DOHH2 (cell line): Measurements from ENCODE around the gene ENTPD8.

Experiments
- H3F3A ChIP-seq: fragments of 200-600 bp; sonication (generic), shearing (Covaris generic); 2 replicates; pipeline ENCODE4 v1.6.0; 2016; ENCODE audit warnings: antibody characterized with exemption, mild to moderate bottlenecking; ENCODE audit not compliant: control insufficient read depth, insufficient read depth
- H3K27ac ChIP-seq: fragments of 200-600 bp; sonication (generic); 2 replicates; pipeline ENCODE4 v1.5.1; 2014; ENCODE audit warnings: low read depth, mild to moderate bottlenecking, low read length, moderate library complexity
- H3K27me3 ChIP-seq: fragments of 200-600 bp; sonication (generic); 2 replicates; pipeline ENCODE4 v1.6.1; 2014; ENCODE audit warnings: mild to moderate bottlenecking, low read length, mixed read lengths; ENCODE audit not compliant: control insufficient read depth
- H3K36me3 ChIP-seq: fragments of 200-600 bp; sonication (generic); 2 replicates; pipeline ENCODE4 v1.6.1; 2014; ENCODE audit warnings: mild to moderate bottlenecking, low read length, moderate library complexity, mixed read lengths; ENCODE audit not compliant: control insufficient read depth
- H3K4me1 ChIP-seq: fragments of 200-600 bp; sonication (generic); 2 replicates; pipeline ENCODE4 v1.6.1; 2014; ENCODE audit warnings: mild to moderate bottlenecking, low read length, mixed read lengths; ENCODE audit not compliant: control insufficient read depth
- H3K4me2 ChIP-seq: fragments of 200-600 bp; sonication (generic); 2 replicates; pipeline ENCODE4 v1.6.0; 2014; ENCODE audit warnings: mild to moderate bottlenecking, low read length, moderate library complexity
- H3K4me3 ChIP-seq: fragments of 200-600 bp; sonication (generic); 2 replicates; pipeline ENCODE4 v1.5.1; 2014; ENCODE audit warnings: mild to moderate bottlenecking, low read length, mixed read lengths
- H3K79me2 ChIP-seq: fragments of 200-600 bp; sonication (generic); 2 replicates; pipeline ENCODE4 v1.6.1; 2014; ENCODE audit warnings: mild to moderate bottlenecking, low read length, mixed read lengths; ENCODE audit not compliant: control insufficient read depth
- H3K9me2 ChIP-seq: fragments of 200-600 bp; sonication (generic); replicated peaks from 2 replicates; pipeline ENCODE4 v1.6.1; 2014; ENCODE audit warnings: mild to moderate bottlenecking, low read length, mixed read lengths; ENCODE audit not compliant: control insufficient read depth
- H3K9me3 ChIP-seq: fragments of 200-600 bp; sonication (generic); 2 replicates; pipeline ENCODE4 v1.6.1; 2014; ENCODE audit warnings: antibody characterized with exemption, low read length, mixed read lengths; ENCODE audit not compliant: control insufficient read depth, insufficient read depth
- H4K20me1 ChIP-seq: fragments of 200-600 bp; sonication (generic); 2 replicates; pipeline ENCODE4 v1.6.0; 2014; ENCODE audit warnings: low read depth, mild to moderate bottlenecking, antibody characterized with exemption, low read length, moderate library complexity; ENCODE audit not compliant: control insufficient read depth, insufficient read depth
- EZH2phosphoT487 ChIP-seq: fragments of 200-600 bp; sonication (generic); IDR thresholded peaks from 2 replicates; pipeline ENCODE4 v1.6.1; 2017; ENCODE audit warnings: borderline replicate concordance, mild to moderate bottlenecking, antibody characterized with exemption, low read length, moderate library complexity, mixed read lengths
- TF ChIP-seq, protein P1 (sequence below): fragments of 200-600 bp; sonication (generic); IDR thresholded peaks from one replicate; pipeline ENCODE4 v1.5.1; 2014; ENCODE audit warnings: antibody characterized with exemption, mild to moderate bottlenecking, low read depth, low read length; ENCODE audit not compliant: poor library complexity, severe bottlenecking

Gene ENTPD8

DNA sequence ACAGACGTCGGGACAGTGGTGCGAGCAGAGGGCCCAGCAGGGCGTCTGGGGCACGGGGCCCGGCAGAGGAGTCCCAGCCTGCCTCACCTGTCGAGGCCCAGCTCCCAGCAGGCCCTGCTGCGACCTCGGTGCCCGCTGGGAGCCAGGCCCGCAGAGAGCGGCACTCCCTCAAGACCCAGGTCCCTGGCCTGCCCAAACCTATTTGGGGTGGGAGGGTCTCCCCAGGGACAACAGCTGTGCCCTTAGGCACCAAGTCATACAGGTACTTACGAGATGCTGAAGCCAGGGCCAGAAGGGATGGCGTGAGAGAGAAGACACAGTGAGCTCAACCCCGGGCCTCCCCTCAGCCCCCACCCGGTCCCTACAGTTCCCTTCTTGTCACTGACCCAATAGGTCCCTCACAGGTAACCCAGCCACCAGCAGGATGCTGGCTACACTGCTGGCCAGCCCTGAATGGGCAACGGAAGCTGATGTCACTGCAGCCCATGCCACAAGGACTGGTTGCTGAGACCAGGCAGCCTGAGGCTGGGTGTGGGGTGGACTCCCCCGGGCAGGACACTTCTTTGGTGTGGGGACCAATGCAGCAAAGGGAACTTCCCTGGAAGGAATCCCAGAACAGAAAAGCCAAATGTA, 14.3 kb upstream of the ENTPD8 start:
- no peaks in the 10 kb centered on the region for H3K9me2 ChIP-seq
- no peaks in the 10 kb centered on the region for H3K9me3 ChIP-seq
- no peaks in the 10 kb centered on the region for H3F3A ChIP-seq
- peak overlapping the region; percentile 89 for H3K4me2 ChIP-seq
- H3K27me3 ChIP-seq = no peaks in the 10 kb centered on the region
- H3K4me1 ChIP-seq = peaks cover 83% of the 10 kb centered on the region
- no peak overlapping the region for H3K4me3 ChIP-seq
- no peak for TF ChIP-seq EZH2phosphoT487
- TF ChIP-seq, protein P1, sequence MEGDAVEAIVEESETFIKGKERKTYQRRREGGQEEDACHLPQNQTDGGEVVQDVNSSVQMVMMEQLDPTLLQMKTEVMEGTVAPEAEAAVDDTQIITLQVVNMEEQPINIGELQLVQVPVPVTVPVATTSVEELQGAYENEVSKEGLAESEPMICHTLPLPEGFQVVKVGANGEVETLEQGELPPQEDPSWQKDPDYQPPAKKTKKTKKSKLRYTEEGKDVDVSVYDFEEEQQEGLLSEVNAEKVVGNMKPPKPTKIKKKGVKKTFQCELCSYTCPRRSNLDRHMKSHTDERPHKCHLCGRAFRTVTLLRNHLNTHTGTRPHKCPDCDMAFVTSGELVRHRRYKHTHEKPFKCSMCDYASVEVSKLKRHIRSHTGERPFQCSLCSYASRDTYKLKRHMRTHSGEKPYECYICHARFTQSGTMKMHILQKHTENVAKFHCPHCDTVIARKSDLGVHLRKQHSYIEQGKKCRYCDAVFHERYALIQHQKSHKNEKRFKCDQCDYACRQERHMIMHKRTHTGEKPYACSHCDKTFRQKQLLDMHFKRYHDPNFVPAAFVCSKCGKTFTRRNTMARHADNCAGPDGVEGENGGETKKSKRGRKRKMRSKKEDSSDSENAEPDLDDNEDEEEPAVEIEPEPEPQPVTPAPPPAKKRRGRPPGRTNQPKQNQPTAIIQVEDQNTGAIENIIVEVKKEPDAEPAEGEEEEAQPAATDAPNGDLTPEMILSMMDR = no peak
- peaks cover 20% of the 10 kb centered on the region for H3K79me2 ChIP-seq
- H3K27ac ChIP-seq = no peak overlapping the region
- peaks cover 62% of the 10 kb centered on the region for H3K36me3 ChIP-seq
- H4K20me1 ChIP-seq = no peaks in the 10 kb centered on the region; the same call in 1 of the 2 replicates

DNA sequence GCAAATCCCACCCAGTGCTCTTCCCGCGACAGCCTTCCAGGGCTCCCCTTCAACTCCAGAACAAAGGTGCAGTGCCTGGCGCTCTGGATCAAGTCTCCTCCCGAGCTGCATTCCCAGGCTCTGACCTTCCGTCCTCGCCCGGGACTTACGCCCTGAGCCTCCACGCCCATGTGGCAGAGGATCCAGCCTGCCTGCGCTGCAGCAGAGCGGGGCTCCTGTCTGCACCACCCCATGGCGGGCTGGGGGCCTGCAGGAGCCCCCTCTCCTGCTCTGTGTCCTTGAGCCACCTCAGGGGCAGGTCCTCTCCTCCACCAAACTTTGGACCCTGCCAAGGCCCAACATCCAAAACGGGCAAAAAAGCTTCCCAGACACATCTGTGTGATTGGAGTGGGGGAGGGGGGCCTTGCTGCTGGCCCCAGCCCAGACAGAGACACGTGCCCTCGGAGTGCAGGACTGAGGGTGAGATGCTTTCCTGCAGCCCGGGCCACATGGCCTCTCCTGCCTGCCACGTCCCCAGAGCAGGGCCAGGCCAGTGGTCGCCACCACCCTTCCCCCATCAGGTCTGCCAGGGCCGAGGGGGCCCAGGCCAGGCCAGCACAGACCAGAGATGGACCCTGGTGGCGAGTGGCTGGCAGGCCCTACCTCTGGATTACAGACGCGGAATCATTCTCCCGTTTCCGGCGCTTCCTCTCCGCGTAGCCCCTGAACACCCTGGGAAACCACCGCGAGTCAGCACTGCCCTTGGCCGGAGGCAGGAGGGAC, 13.6 kb upstream of the ENTPD8 start:
- no peaks in the 10 kb centered on the region for H3K27me3 ChIP-seq
- H3K9me2 ChIP-seq = no peaks in the 10 kb centered on the region
- H4K20me1 ChIP-seq = no peaks in the 10 kb centered on the region; the same call in 1 of the 2 replicates
- H3K4me2 ChIP-seq = peak overlapping the region; percentile 89
- no peaks in the 10 kb centered on the region for H3K9me3 ChIP-seq
- peaks cover 83% of the 10 kb centered on the region for H3K4me1 ChIP-seq
- no peaks in the 10 kb centered on the region for H3F3A ChIP-seq
- TF ChIP-seq EZH2phosphoT487 = no peak
- TF ChIP-seq, protein P1 = no peak
- peaks cover 66% of the 10 kb centered on the region for H3K36me3 ChIP-seq
- H3K4me3 ChIP-seq = peak overlapping the region; percentile 71
- H3K27ac ChIP-seq = peak overlapping the region; percentile 20; the same call in 1 of the 2 replicates
- peaks cover 20% of the 10 kb centered on the region for H3K79me2 ChIP-seq

DNA sequence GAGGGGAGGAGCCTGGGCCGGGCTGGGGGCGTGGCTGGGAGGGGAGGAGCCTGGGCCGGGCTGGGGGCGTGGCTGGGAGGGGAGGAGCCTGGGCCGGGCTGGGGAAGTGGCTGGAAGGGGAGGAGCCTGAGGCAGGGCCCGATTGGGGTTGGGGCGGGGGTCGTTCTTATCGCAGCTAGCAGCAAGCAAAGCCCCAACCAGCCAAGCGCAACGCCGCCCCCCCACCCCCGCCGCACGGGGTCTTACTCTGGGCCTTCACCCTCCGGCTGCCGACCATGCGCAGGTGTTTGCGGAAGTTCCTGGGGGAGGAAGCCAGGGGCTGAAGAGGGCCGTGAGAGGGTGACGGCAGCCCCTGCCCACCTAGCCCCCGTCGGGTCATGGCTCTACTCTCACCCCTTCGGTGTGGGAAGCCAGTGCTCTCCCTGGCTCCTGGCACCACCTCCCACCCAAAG, 13.0 kb upstream of the ENTPD8 start:
- Histone ChIP-seq H3K9me2 (no peaks in the 10 kb centered on the region), H3K79me2 (peaks cover 20% of the 10 kb centered on the region), H4K20me1 (no peaks in the 10 kb centered on the region; the same call in 1 of the 2 replicates), H3K9me3 (no peaks in the 10 kb centered on the region), H3F3A (no peaks in the 10 kb centered on the region), H3K4me3 (peak overlapping the region; percentile 71), H3K4me2 (peak overlapping the region; percentile 89), H3K4me1 (peaks cover 78% of the 10 kb centered on the region), H3K27ac (peak overlapping the region; percentile 20; the same call in 1 of the 2 replicates), H3K36me3 (peaks cover 72% of the 10 kb centered on the region), H3K27me3 (no peaks in the 10 kb centered on the region)
- TF ChIP-seq, protein P1 = no peak
- TF ChIP-seq EZH2phosphoT487 = no peak
